Activated CD8-positive, alpha-beta memory T cell treated with anti-CD3 and anti-CD28 coated beads for 36 hours (primary cell): ENCODE results near the gene COL9A2. TPM values are rescaled to one million over a fixed set of nuclear protein-coding genes. Genes with fewer than 3 reads are reported as not detected.

ENCODE experiments used
- CTCF ChIA-PET: fragments of 350-600 bp; sonication (Branson Sonifier 250); formaldehyde crosslinking; loops from one replicate; lab custom pipeline; 2021; ENCODE audit warnings: antibody characterized with exemption; lab: Charles Lee
- POLR2A ChIA-PET: fragments of 350-600 bp; sonication (Branson Sonifier 250); formaldehyde crosslinking; loops from one replicate; lab custom pipeline; 2021; ENCODE audit warnings: antibody characterized with exemption; lab: Charles Lee
- total RNA-seq, 2 experiments: library from RNA; stranded (reverse); gene quantifications; one replicate each; pipeline ENCODE4 v1.2.3, GENCODE V29; 2021

The COL9A2 gene
- total RNA-seq, 2 experiments from 2014 or later = 4.6 to 4.9 TPM

DNA sequence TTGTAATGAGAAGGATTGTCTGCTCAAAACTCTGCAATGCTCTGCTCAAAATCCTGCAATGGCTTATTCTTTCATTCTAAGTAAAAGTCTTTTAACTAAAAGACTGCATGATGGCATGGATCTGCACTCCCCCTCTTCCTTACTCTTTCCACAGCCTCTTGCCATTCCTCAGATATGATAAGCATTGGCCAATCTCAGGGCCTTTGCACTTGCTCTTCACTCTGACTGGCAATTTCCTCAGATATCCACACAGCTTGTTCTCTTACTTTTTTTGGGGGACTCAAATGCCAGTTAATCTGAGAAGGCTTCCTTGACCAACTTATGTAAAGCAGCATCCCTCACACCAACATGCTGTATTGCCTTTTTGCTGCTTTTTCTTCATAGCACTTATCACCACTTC is 61.9 kb downstream of the COL9A2 start:
- POLR2A ChIA-PET = no interaction called here
- CTCF ChIA-PET = interaction anchor here (1.1 kb wide), 2 partner anchors 15 to 84 kb away, joined by 3 to 4 read pairs; no protein-coding TSS in a partner anchor

DNA sequence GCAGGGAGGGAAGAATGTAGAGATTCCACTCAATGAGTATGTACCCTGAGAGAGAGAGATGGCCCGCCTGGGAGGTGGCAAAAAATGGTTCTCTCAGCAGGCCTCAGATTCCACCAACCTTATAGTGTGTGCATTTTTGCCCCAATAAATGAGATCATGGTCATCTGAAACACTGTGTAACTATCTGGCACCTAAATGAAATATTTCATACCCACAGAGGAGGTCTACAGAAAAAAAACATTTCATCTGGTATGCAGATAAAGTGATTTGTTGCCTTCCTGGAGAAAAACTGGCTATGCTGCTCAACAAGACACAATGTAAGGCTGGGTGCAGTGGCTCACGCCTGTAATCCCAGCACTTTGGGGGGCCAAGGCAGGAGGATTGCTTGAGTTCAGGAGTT is 64.5 kb downstream of the COL9A2 start:
- ChIA-PET CTCF (no interaction called here), POLR2A (no interaction called here)

DNA sequence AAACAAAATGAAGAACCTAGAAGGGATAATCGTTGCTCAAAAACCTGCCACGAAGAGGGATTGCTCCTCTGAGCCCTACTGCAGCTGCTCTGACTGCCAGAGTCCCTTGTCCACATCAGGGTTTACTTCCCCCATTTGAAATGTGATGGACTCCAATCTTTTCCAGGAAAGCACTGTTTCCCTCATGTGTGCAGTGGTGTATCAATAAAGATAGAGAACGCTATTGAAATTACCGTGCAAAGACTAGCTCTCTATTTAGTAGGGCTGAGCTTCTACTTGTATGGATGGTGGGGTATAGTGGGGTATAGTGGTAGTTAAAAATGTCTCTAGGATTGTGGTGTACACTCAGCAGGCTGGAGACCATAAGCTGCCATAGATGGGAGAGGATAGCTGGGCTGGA is 65.6 kb downstream of the COL9A2 start:
- ChIA-PET POLR2A (no interaction called here), CTCF (no interaction called here)

Other genes starting within 250 kb of the COL9A2 start
- 100 to 1,000 TPM; 119 to 127 TPM for gene PPT1, start 220.0 kb downstream of the COL9A2 start, total RNA-seq
- gene RLF, start 155.9 kb downstream of the COL9A2 start, total RNA-seq = 10 to 100 TPM; 14.6 to 15.1 TPM
- not detected for gene TMCO2, start 69.3 kb downstream of the COL9A2 start, total RNA-seq
- gene ZMPSTE24, start 59.0 kb downstream of the COL9A2 start, total RNA-seq = 10 to 100 TPM; 48.2 to 49.4 TPM
- gene SMAP2, start 56.4 kb upstream of the COL9A2 start, total RNA-seq = 100 to 1,000 TPM; 141 TPM
- gene ZFP69B, start 133.2 kb upstream of the COL9A2 start, total RNA-seq = 1 to 10 TPM; 4.2 to 4.6 TPM
- gene ZFP69, start 160.0 kb upstream of the COL9A2 start, total RNA-seq = 1 to 10 TPM; 3.0 to 3.5 TPM
- gene EXO5, start 191.5 kb upstream of the COL9A2 start, total RNA-seq = 10 to 100 TPM; 14.1 TPM
- gene ZNF684, start 214.4 kb upstream of the COL9A2 start, total RNA-seq = 1 to 10 TPM; 4.0 to 4.6 TPM